Measurements from ENCODE around the gene SDK2. TPM values are rescaled to one million over a fixed set of nuclear protein-coding genes. Genes with fewer than 3 reads are reported as not detected.

Gene SDK2
- total and polyA plus RNA-seq, 5 donors from 2014 or later, result 0.02 to 0.59 (median 0.02) TPM; not detected in 2

DNA sequence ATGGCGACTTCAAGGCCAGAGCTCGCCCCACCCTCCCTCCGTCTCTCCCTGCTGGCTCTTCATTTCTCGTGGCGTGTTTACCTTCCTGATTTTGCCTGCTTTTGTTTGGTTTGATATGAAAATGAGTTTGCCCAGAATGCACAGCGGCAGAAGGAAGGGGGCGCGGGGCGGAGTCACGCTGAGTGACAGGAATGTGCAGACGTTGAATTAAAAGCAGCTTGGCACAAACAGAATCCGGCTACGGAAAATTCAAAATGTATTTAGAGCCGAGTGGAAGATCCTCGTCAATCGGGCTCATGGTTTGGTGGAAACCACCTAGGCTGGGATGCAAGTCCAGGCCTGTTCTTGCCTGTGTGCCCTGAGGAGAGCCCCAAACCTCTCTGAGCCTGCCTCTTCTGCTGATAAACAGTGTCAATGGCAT is 102.7 kb downstream of the SDK2 start:
- Histone ChIP-seq H3K4me1 (ENCODE audit: control insufficient read depth, insufficient read depth, low read length, poor library complexity, severe bottlenecking) (no peaks in the 10 kb centered on the region), H3K27ac (ENCODE audit: insufficient read depth, low read length, poor library complexity, severe bottlenecking) (no peak overlapping the region), H3K36me3 (ENCODE audit: control insufficient read depth, insufficient read depth, low read length) (no peaks in the 10 kb centered on the region), H3K27me3 (ENCODE audit: control insufficient read depth, insufficient read depth, low read length) (no peaks in the 10 kb centered on the region), H3K9me3 (ENCODE audit: control insufficient read depth in 2 of 2, low read length in 2 of 2) (no peaks in the 10 kb centered on the region), H3K4me3 (ENCODE audit: low read depth, low read length) (no peak overlapping the region)
- Mint-ChIP-seq H3K4me3 (no peak overlapping the region), H3K4me1 (peaks cover 0 to 9% (median 0%) of the 10 kb centered on the region in 4 donors), H3K27me3 (no peaks in the 10 kb centered on the region), H3K36me3 (peaks cover 4% of the 10 kb centered on the region), H3K27ac (no peak overlapping the region), H3K9me3 (no peaks in the 10 kb centered on the region)
- no peak for DNase-seq
- ATAC-seq (ENCODE audit: low read depth in 2 of 2), result no peak

DNA sequence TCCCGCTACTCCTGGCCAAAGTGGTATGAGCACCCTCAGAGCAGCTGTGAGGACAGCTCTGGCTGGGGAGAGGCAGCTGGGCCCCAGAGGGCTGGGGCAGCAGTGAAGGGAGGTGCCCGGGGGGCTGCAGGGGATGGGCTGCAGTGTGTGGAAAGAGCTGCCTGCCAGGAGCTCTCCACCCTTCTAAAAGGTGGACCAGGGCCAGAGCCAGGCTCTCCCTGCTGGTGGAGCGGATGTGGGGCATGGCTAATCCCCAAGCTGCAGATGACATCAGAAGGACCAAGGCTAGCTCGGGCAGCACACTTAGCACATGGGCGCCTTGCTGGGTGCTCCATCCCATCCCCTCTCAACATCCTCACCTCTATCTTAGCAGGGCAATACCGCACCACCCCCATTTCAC is 103.1 kb downstream of the SDK2 start:
- Mint-ChIP-seq H3K27ac (no peak overlapping the region), H3K27me3 (no peaks in the 10 kb centered on the region), H3K9me3 (no peaks in the 10 kb centered on the region), H3K36me3 (peaks cover 4% of the 10 kb centered on the region), H3K4me3 (no peak overlapping the region), H3K4me1 (peaks cover 0 to 9% (median 0%) of the 10 kb centered on the region in 4 donors)
- H3K4me1 ChIP-seq (ENCODE audit: control insufficient read depth, insufficient read depth, low read length, poor library complexity, severe bottlenecking), result no peaks in the 10 kb centered on the region
- H3K4me3 ChIP-seq (ENCODE audit: low read depth, low read length), result no peak overlapping the region
- H3K27me3 ChIP-seq (ENCODE audit: control insufficient read depth, insufficient read depth, low read length), result no peaks in the 10 kb centered on the region
- ATAC-seq (ENCODE audit: low read depth in 2 of 2), result no peak
- no peak for DNase-seq
- no peaks in the 10 kb centered on the region for H3K9me3 ChIP-seq (ENCODE audit: control insufficient read depth in 2 of 2, low read length in 2 of 2)
- no peaks in the 10 kb centered on the region for H3K36me3 ChIP-seq (ENCODE audit: control insufficient read depth, insufficient read depth, low read length)
- H3K27ac ChIP-seq (ENCODE audit: insufficient read depth, low read length, poor library complexity, severe bottlenecking), result no peak overlapping the region

DNA sequence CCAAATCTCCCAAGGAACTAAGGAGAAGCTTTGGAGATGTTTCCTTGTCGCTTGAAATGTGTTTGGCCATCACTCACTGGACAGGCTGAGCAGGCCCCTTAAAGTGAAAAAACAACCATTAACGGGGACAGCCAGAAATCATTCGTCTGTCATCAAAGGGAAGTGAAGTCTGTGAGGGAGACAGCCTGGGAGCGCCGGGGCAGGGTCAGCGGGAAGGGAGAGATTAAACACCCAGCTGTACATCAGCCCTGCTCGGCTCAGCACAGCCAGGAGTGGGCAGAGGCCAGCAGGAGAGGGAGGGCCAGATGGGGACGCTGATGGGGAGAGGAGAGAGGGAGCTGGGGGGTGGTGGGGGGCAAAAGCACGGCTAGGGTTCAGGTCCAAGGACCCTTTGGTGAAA is 105.1 kb downstream of the SDK2 start:
- H3K4me1 ChIP-seq (ENCODE audit: control insufficient read depth, insufficient read depth, low read length, poor library complexity, severe bottlenecking), result no peaks in the 10 kb centered on the region
- peaks cover 0 to 1% (median 0%) of the 10 kb centered on the region in 7 donors for H3K9me3 Mint-ChIP-seq
- H3K36me3 ChIP-seq (ENCODE audit: control insufficient read depth, insufficient read depth, low read length), result no peaks in the 10 kb centered on the region
- ATAC-seq (ENCODE audit: low read depth in 2 of 2) (no peak), DNase-seq (no peak)
- no peak overlapping the region for H3K27ac ChIP-seq (ENCODE audit: insufficient read depth, low read length, poor library complexity, severe bottlenecking)
- no peaks in the 10 kb centered on the region for H3K27me3 ChIP-seq (ENCODE audit: control insufficient read depth, insufficient read depth, low read length)
- no peaks in the 10 kb centered on the region for H3K27me3 Mint-ChIP-seq
- no peaks in the 10 kb centered on the region for H3K9me3 ChIP-seq (ENCODE audit: control insufficient read depth in 2 of 2, low read length in 2 of 2)
- H3K4me3 Mint-ChIP-seq, result no peak overlapping the region
- H3K4me1 Mint-ChIP-seq, result peaks cover 0 to 3% (median 0%) of the 10 kb centered on the region in 4 donors
- no peak overlapping the region for H3K27ac Mint-ChIP-seq
- H3K4me3 ChIP-seq (ENCODE audit: low read depth, low read length), result no peak overlapping the region
- H3K36me3 Mint-ChIP-seq, result peaks cover under 1% of the 10 kb centered on the region

DNA sequence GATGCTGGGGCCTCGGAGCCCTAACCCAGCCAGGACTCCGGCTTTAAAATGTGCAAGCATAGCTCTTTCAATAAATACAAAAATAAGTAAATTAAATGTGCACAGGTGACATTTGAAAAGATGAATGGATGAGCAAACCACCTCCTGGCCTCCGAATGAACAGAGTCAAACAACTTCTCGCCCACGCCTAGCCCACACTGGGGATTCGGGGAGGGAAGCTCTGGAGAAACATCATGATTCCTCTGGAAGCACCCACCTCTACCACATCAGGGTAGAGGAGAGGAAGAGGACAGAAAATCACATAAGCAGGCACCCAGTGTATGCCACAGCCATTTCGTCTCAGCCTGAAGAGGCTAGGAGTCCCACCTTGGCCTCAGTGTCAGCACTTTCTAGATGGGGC is 105.8 kb downstream of the SDK2 start:
- Mint-ChIP-seq H3K4me1 (peaks cover 0 to 2% (median 0%) of the 10 kb centered on the region in 4 donors), H3K27me3 (no peaks in the 10 kb centered on the region), H3K9me3 (peaks cover 0 to 1% (median 0%) of the 10 kb centered on the region in 7 donors), H3K4me3 (no peak overlapping the region), H3K27ac (no peak overlapping the region), H3K36me3 (no peaks in the 10 kb centered on the region)
- Histone ChIP-seq H3K4me3 (ENCODE audit: low read depth, low read length) (no peak overlapping the region), H3K9me3 (ENCODE audit: control insufficient read depth in 2 of 2, low read length in 2 of 2) (no peaks in the 10 kb centered on the region), H3K27ac (ENCODE audit: insufficient read depth, low read length, poor library complexity, severe bottlenecking) (no peak overlapping the region), H3K27me3 (ENCODE audit: control insufficient read depth, insufficient read depth, low read length) (no peaks in the 10 kb centered on the region), H3K4me1 (ENCODE audit: control insufficient read depth, insufficient read depth, low read length, poor library complexity, severe bottlenecking) (no peaks in the 10 kb centered on the region), H3K36me3 (ENCODE audit: control insufficient read depth, insufficient read depth, low read length) (no peaks in the 10 kb centered on the region)
- ATAC-seq (ENCODE audit: low read depth in 2 of 2) (no peak), DNase-seq (no peak)

DNA sequence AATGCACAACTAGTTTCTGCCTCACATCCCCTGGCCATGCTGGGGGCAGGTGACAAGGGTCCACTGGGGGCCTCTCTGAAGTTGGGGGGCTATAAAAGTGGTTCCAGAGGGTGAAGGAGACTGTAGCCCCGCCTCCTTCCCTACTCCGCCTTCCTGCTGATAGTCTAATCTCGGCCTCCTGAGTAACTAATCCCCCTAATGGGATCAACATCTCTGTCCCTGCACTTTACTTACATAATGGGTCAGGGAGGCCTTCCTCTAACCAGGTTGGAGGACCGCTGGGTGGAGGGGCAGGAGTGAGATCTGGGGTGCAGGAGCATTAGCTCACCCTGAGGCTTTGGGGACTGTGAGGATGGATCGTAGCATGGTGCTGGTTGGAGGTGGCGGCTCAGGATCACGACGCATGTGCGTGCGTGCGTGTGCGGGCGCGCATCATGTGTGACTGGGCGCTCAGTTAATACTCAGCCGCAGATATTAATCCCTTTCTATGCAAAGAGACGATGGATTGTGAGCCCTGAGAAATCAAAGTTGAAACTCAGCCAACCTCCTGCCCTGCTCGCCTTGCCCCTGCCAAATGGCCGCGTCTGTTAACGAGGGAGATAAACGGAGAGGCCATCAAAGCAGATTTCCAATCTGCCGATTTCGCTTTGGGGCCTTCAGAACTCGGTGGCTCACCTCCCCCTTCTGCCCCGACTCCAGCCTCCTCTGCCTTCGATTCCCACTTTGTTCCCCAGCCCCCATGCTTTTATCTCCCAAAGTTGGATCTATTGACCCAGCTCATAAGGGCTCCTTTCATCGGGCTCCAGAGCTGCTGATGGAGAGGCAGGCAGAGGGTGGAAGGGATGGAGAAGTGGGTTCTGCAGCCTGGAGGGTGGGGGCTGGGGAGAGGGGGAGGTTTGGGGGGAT is 107.3 kb downstream of the SDK2 start:
- DNase-seq (no peak), ATAC-seq (ENCODE audit: low read depth in 2 of 2) (no peak)
- Mint-ChIP-seq H3K36me3 (no peaks in the 10 kb centered on the region), H3K9me3 (peaks cover 0 to 1% (median 0%) of the 10 kb centered on the region in 7 donors), H3K4me1 (peaks cover 0 to 2% (median 0%) of the 10 kb centered on the region in 4 donors), H3K4me3 (no peak overlapping the region), H3K27ac (no peak overlapping the region), H3K27me3 (no peaks in the 10 kb centered on the region)
- Histone ChIP-seq H3K9me3 (ENCODE audit: control insufficient read depth in 2 of 2, low read length in 2 of 2) (no peaks in the 10 kb centered on the region), H3K4me3 (ENCODE audit: low read depth, low read length) (no peak overlapping the region), H3K27me3 (ENCODE audit: control insufficient read depth, insufficient read depth, low read length) (no peaks in the 10 kb centered on the region), H3K4me1 (ENCODE audit: control insufficient read depth, insufficient read depth, low read length, poor library complexity, severe bottlenecking) (no peaks in the 10 kb centered on the region), H3K36me3 (ENCODE audit: control insufficient read depth, insufficient read depth, low read length) (no peaks in the 10 kb centered on the region), H3K27ac (ENCODE audit: insufficient read depth, low read length, poor library complexity, severe bottlenecking) (no peak overlapping the region)

DNA sequence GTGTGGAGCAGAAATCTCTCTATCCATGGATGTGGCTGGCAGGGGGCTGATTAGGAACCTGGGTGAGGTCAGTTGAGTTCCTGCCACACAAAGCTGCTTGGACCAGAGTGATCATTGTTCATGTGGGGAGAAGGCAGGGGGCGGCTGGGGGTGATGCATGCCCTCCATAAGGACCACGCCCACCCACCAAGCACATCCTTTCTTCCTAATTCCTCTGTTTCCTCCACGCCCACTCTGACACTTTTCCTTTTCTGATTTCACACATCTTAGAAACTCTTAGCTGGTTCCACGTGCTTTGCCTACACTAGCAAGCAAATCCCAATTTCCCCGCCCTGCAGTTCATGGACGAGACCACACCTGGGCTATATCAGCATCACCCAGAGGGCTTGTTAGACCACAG is 108.5 kb downstream of the SDK2 start:
- H3K27me3 Mint-ChIP-seq, result no peaks in the 10 kb centered on the region
- Histone ChIP-seq H3K27ac (ENCODE audit: insufficient read depth, low read length, poor library complexity, severe bottlenecking) (no peak overlapping the region), H3K4me3 (ENCODE audit: low read depth, low read length) (no peak overlapping the region), H3K27me3 (ENCODE audit: control insufficient read depth, insufficient read depth, low read length) (no peaks in the 10 kb centered on the region), H3K36me3 (ENCODE audit: control insufficient read depth, insufficient read depth, low read length) (no peaks in the 10 kb centered on the region), H3K4me1 (ENCODE audit: control insufficient read depth, insufficient read depth, low read length, poor library complexity, severe bottlenecking) (no peaks in the 10 kb centered on the region), H3K9me3 (ENCODE audit: control insufficient read depth in 2 of 2, low read length in 2 of 2) (no peaks in the 10 kb centered on the region)
- peaks cover 0 to 2% (median 0%) of the 10 kb centered on the region in 4 donors for H3K4me1 Mint-ChIP-seq
- DNase-seq (no peak), ATAC-seq (ENCODE audit: low read depth in 2 of 2) (no peak)
- no peak overlapping the region for H3K27ac Mint-ChIP-seq
- H3K9me3 Mint-ChIP-seq, result peaks cover 0 to 1% (median 0%) of the 10 kb centered on the region in 7 donors
- no peaks in the 10 kb centered on the region for H3K36me3 Mint-ChIP-seq
- H3K4me3 Mint-ChIP-seq, result no peak overlapping the region

DNA sequence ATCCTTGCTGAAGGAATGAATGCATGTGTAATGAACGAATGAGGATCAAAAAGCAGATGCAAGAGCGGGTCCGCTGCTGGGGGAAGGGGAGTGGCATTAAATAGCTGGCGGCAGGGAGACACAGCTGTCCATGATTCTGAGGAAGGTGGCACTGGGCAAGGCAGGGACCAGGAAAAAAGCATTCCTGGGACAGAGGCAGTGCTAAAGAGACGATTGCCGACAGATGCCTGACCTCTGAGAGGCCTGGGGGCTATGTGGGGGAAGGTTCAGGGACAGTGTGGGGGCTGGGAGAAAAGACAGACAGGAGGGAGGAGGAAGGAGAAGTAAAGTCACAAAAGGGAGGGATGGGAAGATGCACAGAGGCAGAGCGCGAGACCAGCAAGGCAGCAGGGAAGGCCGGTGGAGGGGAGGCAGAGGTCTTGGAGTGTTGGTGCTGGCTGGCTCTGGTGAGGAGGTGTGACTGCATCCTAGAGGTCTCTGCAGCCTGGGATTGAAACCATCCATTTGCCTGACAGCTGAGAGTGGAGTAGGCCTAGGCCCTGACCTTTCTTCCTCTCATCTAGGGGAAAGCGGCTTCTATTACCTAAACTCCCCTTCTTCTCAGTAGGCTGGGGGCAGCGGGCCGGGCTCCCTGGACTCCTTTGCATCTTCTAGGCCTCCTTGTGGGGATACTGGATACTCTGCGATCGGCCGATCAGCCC is 109.9 kb downstream of the SDK2 start:
- Mint-ChIP-seq H3K4me3 (no peak overlapping the region), H3K27me3 (no peaks in the 10 kb centered on the region), H3K9me3 (peaks cover 0 to 1% (median 0%) of the 10 kb centered on the region in 7 donors), H3K4me1 (peaks cover 0 to 2% (median 0%) of the 10 kb centered on the region in 4 donors), H3K36me3 (no peaks in the 10 kb centered on the region), H3K27ac (no peak overlapping the region)
- H3K27me3 ChIP-seq (ENCODE audit: control insufficient read depth, insufficient read depth, low read length), result no peaks in the 10 kb centered on the region
- DNase-seq (no peak), ATAC-seq (ENCODE audit: low read depth in 2 of 2) (no peak)
- no peaks in the 10 kb centered on the region for H3K36me3 ChIP-seq (ENCODE audit: control insufficient read depth, insufficient read depth, low read length)
- no peaks in the 10 kb centered on the region for H3K9me3 ChIP-seq (ENCODE audit: control insufficient read depth in 2 of 2, low read length in 2 of 2)
- H3K4me1 ChIP-seq (ENCODE audit: control insufficient read depth, insufficient read depth, low read length, poor library complexity, severe bottlenecking), result no peaks in the 10 kb centered on the region
- H3K4me3 ChIP-seq (ENCODE audit: low read depth, low read length), result no peak overlapping the region
- no peak overlapping the region for H3K27ac ChIP-seq (ENCODE audit: insufficient read depth, low read length, poor library complexity, severe bottlenecking)
